ENCODE measurements around the gene TNRC6C.
A peak's percentile ranks its signal among the peaks of the same experiment; 100 is the strongest.
"Not testable (repeated sequence)": the region's sequence is repeated elsewhere in the genome, so short reads cannot be mapped to it uniquely, and the experiment has no call there.

The TNRC6C gene

GRCh38 chr17:78128551-78129350 lies 170.2 kb downstream of the TNRC6C start, which contains the start of gene TMC6:
TSS of gene TMC6 (minus strand) at chr17:78128755. CDS start at chr17:78126832, 1,923 bp downstream.
- peak; percentile 88 for DNase-seq

- DNase-seq, result no peak
Observed at GRCh38 chr17:78129351-78130089, 171.0 kb downstream of the TNRC6C start.

GRCh38 chr17:78130090-78130436 lies 171.6 kb downstream of the TNRC6C start:
- no peak for DNase-seq

DNA sequence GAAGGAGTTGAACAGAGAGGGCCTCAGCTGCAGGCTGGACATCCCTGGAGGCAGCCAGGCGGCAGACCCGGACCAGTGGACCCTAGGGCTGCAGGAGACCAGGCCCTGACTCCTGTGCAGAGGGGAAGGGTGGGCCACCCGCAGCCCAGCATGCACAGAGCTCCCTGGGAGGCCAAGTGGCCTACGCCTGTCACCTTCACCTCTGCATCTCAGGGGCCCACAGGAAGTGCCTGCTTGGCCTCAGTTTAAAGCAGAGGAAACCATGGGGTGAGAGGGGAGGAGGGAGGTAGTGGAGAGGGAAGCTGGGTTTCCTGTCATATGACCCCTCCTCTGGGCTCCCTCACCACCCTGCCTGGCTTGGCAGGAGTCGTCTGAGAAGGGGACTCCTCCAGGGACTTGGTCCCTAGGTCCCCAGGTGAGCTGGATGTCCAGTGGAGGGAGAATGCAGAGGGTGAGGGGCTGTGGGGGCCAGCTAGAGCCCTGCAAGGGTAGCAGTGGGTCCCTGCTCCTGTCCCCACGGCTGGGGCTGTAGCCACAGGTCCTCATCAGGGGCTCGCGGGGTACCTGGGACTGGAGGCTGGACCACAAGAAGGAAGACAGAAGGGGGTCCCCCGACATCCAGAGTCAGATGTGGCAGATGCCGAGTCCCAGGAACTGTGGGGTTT lies 172.1 kb downstream of the TNRC6C start, which contains the start of gene TMC8:
TSS of gene TMC8 (plus strand) at position 335 of the 665 bp plus-strand sequence. CDS start 818 bp downstream, outside the sequence.
- DNase-seq, result peak; percentile 18

DNA sequence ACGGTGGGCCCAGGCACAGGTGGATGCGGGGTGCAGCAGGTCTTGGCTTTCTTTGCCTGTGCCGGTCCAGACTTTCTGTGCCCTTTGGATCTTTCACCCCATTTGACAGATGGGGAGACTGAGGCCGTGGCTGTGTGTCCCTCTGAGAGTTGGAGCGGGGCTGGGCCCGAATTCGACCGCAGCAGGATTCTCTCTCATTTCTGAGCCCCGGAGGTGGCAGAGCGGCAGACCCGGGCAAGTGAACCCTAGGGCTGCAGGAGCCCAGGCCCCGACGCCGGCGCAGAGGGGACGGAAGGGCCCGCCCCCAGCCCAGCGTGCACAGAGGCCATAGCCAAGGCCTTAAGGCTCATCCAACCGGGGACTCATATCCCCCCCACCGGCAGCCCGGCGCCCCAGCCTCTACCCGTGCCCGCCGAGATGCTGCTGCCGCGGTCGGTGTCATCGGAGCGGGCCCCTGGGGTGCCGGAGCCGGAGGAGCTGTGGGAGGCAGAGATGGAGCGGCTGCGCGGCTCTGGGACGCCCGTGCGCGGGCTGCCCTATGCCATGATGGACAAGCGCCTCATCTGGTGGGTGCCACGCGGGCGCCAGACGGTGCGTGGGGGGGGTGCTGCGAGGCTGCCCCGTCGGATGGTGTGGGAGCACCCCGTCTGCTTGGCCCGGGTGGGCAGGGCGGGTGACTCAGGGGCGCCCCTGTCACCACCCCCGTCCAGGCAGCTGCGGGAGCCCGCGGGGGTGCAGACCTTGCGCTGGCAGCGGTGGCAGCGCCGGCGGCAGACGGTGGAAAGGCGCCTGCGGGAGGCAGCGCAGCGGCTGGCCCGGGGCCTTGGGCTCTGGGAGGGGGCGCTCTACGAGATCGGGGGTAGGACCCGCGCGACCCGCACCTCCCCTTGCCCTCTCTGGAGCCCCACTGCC lies 172.9 kb downstream of the TNRC6C start:
- peak; percentile 62 for DNase-seq

GRCh38 chr17:78132084-78132676 lies 173.7 kb downstream of the TNRC6C start:
- DNase-seq, result peak; percentile 54

- DNase-seq, result no peak
Observed at GRCh38 chr17:78132767-78133178, 174.3 kb downstream of the TNRC6C start.

DNA sequence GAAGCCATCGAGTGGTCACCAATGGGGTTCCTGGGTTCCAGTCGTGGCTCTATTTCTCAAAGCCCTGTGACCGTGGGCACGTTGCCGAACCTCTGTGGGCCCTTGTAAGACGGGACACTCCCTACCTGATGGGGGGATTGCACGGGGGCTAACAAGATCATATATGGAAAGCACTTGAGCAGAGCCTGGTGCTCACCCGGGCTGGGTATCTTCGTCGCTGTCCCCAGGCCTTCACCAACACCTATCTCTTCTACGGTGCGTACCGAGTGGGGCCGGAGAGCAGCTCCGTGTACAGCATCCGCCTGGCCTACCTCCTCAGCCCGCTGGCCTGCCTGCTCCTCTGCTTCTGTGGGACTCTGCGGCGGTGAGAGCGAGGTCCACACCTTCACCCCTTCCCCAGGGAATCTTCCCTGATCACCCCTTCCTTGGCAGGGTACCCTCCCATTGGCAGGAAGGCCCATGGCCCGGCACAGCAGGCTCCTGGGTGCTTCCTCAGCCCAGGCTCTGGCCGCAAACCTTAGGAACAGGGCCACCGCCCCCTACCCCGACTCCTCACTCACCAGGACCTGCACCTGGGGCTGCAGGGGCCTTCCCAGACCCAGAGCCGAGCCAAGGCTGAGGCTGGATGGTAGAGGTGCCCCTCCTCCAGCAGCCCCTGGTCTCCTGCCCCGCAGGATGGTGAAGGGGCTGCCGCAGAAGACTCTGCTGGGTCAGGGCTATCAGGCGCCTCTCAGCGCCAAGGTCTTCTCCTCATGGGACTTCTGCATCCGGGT lies 174.9 kb downstream of the TNRC6C start:
- no peak for DNase-seq

DNA sequence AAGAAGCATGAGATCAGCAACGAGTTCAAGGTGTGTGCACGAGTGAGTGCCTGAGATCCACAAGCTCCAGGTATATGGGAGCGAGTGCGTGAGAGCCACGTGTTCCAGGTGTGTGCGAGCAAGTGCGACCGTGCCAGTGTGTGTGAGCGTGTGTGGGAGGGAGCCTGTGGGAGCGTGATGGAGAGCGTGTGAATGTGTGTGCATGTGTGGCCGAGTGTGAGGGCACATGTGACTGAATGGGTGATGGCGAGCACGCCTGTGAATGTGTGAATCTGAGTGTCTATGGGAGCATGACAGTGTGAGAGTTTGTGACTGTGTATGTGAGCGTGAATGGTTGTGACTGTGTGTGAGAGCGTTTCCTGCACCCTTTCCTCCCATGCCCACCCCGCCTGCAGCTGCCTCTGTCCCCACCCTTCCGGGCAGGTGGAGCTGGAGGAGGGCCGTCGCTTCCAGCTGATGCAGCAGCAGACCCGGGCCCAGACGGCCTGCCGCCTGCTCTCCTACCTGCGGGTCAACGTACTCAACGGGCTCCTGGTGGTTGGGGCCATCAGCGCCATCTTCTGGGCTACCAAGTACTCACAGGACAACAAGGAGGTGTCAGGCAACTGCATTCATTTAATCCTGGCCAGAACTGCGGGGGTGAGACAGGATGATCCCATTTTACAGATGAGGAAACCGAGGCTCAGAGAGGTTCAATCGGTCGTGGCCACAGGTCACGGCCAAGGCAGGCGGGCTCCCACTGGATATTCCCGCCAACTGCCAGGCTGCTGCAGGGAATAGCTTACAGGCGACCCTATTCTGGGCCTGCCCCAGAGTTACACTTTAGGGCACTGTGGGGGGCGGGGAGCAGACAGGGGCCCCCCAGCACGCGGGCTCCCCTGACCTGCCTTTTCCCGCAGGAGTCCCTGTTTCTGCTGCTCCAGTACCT lies 175.7 kb downstream of the TNRC6C start:
- peak; percentile 87 for DNase-seq

- no peak for DNase-seq
Observed at GRCh38 chr17:78134899-78135385, 176.4 kb downstream of the TNRC6C start.

DNA sequence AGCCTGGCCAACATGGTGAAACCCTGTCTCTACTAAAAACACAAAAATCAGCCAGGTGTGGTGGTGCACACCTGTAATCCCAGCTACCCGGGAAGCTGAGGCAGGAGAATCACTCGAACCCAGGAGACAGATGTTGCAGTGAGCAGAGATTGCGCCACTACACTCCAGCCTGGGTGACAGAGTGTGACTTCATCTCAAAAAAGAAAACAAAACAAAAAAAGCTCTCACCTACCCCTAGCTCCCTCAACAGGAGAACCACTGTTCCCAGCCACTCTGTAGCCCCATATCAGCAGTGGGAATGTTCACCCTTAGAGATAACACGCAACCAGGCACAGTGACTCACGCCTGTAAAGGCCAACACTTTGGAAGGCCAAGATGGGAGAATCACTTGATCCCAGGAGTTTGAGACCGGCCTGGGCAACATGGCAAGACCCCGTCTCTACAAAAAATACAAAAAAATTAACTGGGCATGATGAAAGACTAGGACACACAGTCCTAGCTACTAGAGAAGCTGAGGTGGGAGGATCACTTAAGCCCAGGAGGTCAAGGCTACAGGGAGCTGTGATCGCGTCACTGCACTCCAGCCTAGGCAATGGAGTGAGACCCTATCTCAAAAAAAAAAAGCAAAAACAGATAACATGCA lies 177.5 kb downstream of the TNRC6C start:
- no peak for DNase-seq

- DNase-seq, result peak; percentile 40
Observed at GRCh38 chr17:78137392-78138203, 179.1 kb downstream of the TNRC6C start.

DNA sequence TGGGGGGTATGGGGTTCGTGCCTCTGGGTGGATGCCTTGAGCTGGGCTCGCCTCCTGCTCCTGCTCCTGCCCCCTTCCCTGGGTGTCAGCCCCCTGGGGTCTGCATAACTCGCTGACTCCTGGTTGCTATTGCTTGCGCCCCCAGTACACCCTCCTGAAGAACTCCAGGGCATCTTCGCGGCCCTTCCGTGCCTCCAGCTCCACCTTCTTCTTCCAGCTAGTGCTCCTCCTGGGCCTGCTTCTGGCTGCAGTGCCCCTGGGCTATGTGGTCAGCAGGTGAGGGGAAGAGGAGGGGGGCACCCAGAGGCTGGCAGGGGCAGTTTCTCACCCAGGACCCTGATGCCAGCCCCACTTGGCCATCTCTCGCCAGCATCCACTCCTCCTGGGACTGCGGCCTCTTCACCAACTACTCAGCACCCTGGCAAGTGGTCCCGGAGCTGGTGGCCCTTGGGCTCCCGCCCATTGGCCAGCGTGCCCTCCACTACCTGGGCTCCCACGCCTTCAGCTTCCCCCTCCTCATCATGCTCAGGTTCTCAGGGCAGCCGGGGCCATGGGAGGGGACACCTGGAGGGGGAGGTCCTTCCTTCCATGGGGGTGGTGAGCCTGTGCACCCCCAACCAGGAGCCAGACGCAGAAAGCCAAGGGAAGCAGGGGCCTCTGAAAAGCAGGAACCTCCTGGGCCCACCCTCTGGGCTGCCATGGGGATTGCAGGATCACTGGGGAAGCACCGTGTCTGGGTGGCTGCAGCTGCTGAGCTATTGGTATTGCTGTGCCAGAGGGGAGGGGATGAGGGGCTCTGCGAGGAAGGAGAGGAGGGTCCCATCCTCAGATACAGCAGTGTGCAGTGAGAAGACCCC lies 179.9 kb downstream of the TNRC6C start:
- no peak for DNase-seq

DNA sequence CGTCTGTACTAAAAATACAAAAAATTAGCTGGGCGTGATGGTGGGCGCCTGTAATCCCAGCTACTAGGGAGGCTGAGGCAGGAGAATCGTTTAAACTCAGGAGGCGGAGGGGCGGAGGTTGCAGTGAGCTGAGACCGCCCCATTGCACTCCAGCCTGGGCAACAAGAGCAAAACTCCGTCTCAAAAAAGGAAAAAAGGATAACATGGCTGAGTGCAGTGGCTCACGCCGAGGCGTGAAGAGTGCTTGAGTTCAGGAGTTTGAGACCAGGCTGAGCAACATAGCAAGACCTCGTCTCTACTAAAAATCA lies 181.3 kb downstream of the TNRC6C start:
- not testable (repeated sequence) for DNase-seq

DNA sequence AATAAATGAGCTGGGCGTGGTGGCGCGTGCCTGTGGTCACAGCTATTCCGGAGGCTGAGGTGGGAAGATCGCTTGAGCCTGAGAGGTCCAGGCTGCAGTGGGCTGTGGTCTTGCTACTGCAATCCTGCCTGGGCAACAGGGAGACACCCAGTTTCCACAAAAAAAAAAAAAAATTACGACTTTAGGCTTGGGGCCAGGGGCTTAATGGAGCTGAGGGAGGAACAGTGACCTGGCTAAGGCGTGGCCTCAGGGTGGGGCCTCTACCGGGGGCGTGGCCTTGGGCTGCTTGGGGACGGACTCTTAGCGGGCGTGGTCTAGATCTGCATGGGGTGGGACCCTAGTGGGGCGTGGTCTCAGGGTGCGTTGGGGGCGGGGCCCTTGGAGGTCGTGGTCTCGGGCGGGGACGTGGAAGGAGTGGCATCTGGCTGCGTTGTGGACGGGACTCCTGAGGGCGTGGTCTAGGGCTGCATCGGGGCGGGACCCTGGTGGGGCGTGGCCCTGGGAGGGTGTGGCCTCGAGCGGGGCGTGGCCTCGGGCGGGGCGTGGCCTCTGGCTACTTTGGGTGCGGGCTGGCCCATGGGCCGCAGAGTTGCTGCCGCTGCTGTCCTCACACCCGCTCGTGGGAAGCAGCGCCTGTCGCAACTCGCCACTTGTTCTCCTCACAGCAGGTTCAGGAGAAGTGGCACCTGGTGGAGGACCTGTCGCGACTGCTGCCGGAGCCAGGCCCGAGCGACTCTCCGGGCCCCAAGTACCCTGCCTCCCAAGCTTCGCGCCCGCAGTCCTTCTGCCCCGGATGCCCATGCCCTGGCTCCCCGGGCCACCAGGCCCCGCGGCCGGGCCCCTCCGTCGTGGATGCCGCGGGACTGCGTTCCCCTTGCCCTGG lies 181.9 kb downstream of the TNRC6C start:
- peak; percentile 98 for DNase-seq

- no peak for DNase-seq
Observed at GRCh38 chr17:78141437-78142118, 183.1 kb downstream of the TNRC6C start.

Data from NCI-H69 (cell line).